ENCODE measurements around the gene WDR64. TPM values are rescaled to one million over a fixed set of nuclear protein-coding genes. Genes with fewer than 3 reads are reported as not detected.
"Not testable (repeated sequence)": the region's sequence is repeated elsewhere in the genome, so short reads cannot be mapped to it uniquely, and the experiment has no call there.

Gene WDR64
- total RNA-seq, 2 experiments from 2014 or later = not detected

DNA sequence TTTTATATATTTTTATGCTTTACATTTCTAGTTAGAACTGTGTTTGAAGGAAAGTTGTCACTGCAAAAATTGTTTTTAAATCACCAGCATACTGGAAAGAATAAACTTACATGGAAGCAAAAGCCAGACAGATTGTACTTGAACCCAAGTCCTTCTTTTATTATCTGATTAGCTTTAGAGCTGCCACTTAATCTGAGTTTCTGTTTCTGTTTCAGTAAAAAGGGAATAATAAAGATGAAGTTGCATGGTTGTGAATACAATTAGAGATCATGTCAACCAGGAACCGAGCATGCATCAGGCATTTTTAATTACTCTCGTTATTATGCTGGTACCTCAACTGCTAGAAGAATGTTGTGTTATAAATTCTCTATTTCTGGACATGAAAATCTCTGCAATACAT lies 119.0 kb downstream of the WDR64 start:
- intact Hi-C loops (cut with micrococcal nuclease) = no loop called here
- H3K27me3 Mint-ChIP-seq = peaks cover 2% of the 10 kb centered on the region
- H3K27ac Mint-ChIP-seq = no peak overlapping the region
- H3K9me3 Mint-ChIP-seq = no peaks in the 10 kb centered on the region
- H3K36me3 Mint-ChIP-seq = no peaks in the 10 kb centered on the region
- no peaks in the 10 kb centered on the region for H3K4me1 Mint-ChIP-seq (ENCODE audit: low read depth)
- CTCF ChIA-PET = no interaction called here
- POLR2A ChIA-PET = no interaction called here
- H3K4me3 Mint-ChIP-seq = no peak overlapping the region
- DNase-seq = no peak

DNA sequence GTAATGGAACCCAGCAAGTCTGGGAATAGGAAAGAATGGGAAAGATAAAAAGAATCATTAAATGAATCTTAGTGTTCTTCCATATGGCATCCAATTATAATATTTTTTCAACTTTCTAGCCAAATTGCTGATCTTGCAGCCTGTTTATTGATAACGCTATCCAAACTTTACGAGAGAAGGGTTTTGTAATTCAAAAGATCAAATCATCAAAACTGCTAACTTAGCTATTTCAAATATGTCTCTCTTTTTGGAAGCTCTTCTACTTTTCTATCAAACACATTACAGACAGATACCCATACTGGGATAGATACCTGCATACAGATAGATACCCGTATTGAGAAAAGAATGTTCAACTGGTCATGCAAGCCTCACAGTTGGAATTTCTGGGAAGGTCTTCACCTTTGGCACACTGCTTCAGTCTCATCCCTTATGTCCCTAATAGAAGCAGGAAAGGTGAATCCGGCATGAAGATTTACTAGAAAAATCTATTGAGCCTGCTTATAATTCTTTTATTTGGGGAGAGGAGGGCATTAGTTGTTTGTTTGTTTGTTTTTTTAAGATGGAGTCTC lies 120.9 kb downstream of the WDR64 start:
- ChIA-PET POLR2A (no interaction called here), CTCF (no interaction called here)
- intact Hi-C loops (cut with micrococcal nuclease) = no loop called here
- H3K36me3 Mint-ChIP-seq = no peaks in the 10 kb centered on the region
- no peaks in the 10 kb centered on the region for H3K9me3 Mint-ChIP-seq
- no peak for DNase-seq
- H3K27me3 Mint-ChIP-seq = peaks cover 2% of the 10 kb centered on the region
- no peak overlapping the region for H3K4me3 Mint-ChIP-seq
- no peaks in the 10 kb centered on the region for H3K4me1 Mint-ChIP-seq (ENCODE audit: low read depth)
- no peak overlapping the region for H3K27ac Mint-ChIP-seq

DNA sequence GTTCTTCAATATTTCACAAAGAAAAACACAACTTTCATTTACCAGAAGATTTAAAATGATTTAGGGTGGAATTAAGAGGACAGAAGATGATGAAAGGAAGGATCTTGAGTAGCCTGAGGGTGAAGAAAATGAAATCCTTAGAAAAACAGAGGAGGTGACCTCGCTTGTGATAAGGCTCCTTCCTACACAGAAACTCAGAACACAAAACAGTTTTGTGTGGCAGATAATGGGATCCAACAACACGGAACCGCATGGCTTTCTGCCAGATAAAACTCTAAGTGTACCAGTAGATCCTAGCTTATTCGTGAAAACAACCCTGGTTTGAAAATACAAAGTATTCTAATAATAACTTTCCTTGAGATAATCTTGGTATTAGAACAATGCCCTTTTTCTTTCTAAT lies 121.9 kb downstream of the WDR64 start:
- H3K27ac Mint-ChIP-seq = no peak overlapping the region
- ChIA-PET POLR2A (no interaction called here), CTCF (no interaction called here)
- H3K4me3 Mint-ChIP-seq = no peak overlapping the region
- no peaks in the 10 kb centered on the region for H3K4me1 Mint-ChIP-seq (ENCODE audit: low read depth)
- intact Hi-C loops (cut with micrococcal nuclease) = no loop called here
- DNase-seq = no peak
- peaks cover 2% of the 10 kb centered on the region for H3K27me3 Mint-ChIP-seq
- H3K36me3 Mint-ChIP-seq = no peaks in the 10 kb centered on the region
- H3K9me3 Mint-ChIP-seq = no peaks in the 10 kb centered on the region

DNA sequence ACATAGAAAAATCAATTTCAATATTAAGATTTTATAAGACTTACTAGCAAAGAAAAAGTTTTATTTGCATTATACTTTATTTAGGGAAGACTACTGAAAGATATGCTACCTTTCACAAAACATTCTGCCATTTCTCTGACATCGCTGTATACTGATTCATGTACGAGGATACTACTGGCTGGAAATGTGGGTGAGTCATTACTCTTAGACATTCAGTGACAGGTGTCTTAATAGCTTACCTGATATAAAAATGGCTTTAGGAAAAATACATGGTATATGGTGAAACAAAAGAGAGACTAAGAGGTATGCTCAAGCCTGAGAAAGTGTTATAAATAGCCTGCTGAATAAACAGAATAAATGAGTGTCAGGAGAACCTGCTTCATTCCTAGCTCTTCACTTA lies 122.9 kb downstream of the WDR64 start:
- no peak for DNase-seq
- intact Hi-C loops (cut with micrococcal nuclease) = no loop called here
- H3K27ac Mint-ChIP-seq = no peak overlapping the region
- H3K27me3 Mint-ChIP-seq = peaks cover 2% of the 10 kb centered on the region
- H3K4me1 Mint-ChIP-seq (ENCODE audit: low read depth) = no peaks in the 10 kb centered on the region
- ChIA-PET POLR2A (no interaction called here), CTCF (no interaction called here)
- no peaks in the 10 kb centered on the region for H3K9me3 Mint-ChIP-seq
- no peak overlapping the region for H3K4me3 Mint-ChIP-seq
- no peaks in the 10 kb centered on the region for H3K36me3 Mint-ChIP-seq

DNA sequence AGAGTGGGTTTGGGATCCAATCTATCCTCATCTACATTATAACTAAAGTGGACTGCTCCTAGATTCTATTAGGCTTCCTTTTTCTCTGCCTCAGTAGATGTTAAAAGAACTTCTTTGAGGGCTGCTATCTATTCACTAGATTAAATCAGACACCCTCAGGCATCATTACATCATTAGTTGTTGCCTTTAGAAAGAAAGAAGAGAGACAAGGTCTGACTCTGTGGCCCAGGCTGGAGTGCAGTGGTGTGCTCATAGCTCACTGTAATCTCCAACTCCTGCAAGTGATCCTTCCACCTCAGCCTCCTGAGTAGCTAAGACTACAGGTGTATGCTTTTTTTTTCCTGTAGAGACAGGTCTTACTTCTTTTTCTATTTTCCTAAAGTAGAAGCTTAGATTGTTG lies 124.8 kb downstream of the WDR64 start:
- intact Hi-C loops (cut with micrococcal nuclease) = no loop called here
- Mint-ChIP-seq H3K4me3 (no peak overlapping the region), H3K9me3 (no peaks in the 10 kb centered on the region), H3K27ac (no peak overlapping the region), H3K36me3 (no peaks in the 10 kb centered on the region), H3K27me3 (peaks cover 3% of the 10 kb centered on the region), H3K4me1 (ENCODE audit: low read depth) (no peaks in the 10 kb centered on the region)
- POLR2A ChIA-PET = no interaction called here
- CTCF ChIA-PET = no interaction called here
- no peak for DNase-seq

DNA sequence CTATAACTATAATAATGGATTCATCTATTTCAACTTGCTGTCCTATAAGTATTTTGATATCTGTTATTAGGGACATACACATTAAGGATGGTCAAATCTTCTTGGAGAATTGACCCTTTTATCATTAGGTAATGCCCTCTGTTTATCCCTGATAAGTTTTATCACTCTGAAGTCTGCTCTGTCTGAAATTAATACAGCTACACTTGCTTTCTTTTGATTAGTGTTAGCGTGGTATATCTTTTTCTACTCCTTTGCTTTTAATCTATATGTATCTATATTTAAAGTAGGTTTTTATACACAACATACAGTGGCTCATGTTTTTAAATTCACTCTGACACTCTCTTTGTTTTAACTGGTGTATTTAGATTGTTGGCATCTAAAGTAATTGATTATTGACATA lies 126.0 kb downstream of the WDR64 start:
- no peaks in the 10 kb centered on the region for H3K36me3 Mint-ChIP-seq
- CTCF ChIA-PET = no interaction called here
- intact Hi-C loops (cut with micrococcal nuclease) = no loop called here
- H3K4me3 Mint-ChIP-seq = no peak overlapping the region
- POLR2A ChIA-PET = no interaction called here
- H3K27me3 Mint-ChIP-seq = peaks cover 2% of the 10 kb centered on the region
- no peak for DNase-seq
- no peaks in the 10 kb centered on the region for H3K4me1 Mint-ChIP-seq (ENCODE audit: low read depth)
- no peak overlapping the region for H3K27ac Mint-ChIP-seq
- H3K9me3 Mint-ChIP-seq = no peaks in the 10 kb centered on the region

DNA sequence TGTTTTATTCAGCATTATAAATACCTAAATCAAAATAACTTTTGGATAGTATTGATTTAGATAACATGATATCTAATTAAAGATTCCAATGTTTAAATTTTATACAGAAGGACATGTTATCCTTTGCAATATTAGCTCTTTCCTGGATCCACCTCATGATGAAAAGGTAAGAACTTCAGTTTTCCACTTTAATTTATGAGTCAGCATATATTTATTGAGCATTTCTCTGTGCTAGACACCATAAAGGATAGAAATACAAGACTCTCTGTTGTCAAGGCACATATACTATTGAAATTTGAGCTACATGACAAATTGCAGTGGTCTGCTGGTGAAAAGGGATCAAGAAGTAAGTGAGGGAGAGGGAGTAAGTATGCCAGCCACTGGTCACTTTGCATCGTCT lies 127.8 kb downstream of the WDR64 start:
- Mint-ChIP-seq H3K27ac (no peak overlapping the region), H3K4me1 (ENCODE audit: low read depth) (no peaks in the 10 kb centered on the region), H3K9me3 (no peaks in the 10 kb centered on the region), H3K27me3 (peaks cover 2% of the 10 kb centered on the region), H3K36me3 (no peaks in the 10 kb centered on the region), H3K4me3 (no peak overlapping the region)
- POLR2A ChIA-PET = no interaction called here
- CTCF ChIA-PET = no interaction called here
- no peak for DNase-seq
- intact Hi-C loops (cut with micrococcal nuclease) = no loop called here

DNA sequence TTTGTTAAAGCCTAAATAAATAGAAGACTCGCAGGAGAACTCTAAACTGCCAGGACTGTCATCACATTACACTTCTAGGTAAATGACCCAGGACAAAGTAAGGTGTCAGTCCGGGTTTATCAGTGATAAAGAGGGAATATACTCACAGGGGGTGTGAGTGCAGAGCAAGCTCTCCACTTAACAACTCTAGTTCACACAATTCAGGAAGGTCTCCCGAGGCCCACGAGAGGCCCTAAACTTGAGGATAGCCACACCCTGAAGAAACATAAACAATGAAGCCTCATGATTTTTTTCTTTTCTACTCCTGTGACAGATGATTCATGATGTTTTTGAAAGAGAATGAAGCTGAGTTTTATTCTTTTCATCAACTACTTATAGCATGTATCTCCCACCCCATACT lies 130.3 kb downstream of the WDR64 start:
- intact Hi-C loops (cut with micrococcal nuclease) = no loop called here
- Mint-ChIP-seq H3K27ac (no peak overlapping the region), H3K9me3 (no peaks in the 10 kb centered on the region), H3K27me3 (peaks cover 2% of the 10 kb centered on the region), H3K36me3 (no peaks in the 10 kb centered on the region), H3K4me3 (no peak overlapping the region), H3K4me1 (ENCODE audit: low read depth) (no peaks in the 10 kb centered on the region)
- ChIA-PET POLR2A (no interaction called here), CTCF (no interaction called here)
- DNase-seq = no peak

DNA sequence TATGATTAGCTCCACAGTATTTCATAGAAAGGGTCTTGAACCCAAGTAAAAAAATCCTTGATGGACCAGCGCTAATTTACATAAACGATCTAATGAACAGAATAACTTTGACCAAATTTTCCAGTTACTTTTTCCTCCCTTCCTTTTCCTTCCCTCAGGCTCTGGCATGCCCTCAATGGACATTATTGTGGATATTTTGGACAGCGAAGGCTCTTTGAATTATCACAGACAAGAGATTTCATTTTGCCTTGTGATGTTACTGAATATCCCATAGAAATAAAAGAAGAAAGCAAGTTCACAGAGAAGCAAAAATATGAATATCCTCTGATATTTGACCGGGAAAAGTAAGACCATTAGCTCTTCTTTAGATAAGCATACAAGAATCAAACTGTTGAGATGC lies 135.6 kb downstream of the WDR64 start:
- H3K9me3 Mint-ChIP-seq = no peaks in the 10 kb centered on the region
- H3K36me3 Mint-ChIP-seq = no peaks in the 10 kb centered on the region
- no peak overlapping the region for H3K4me3 Mint-ChIP-seq
- H3K27me3 Mint-ChIP-seq = peaks cover 1% of the 10 kb centered on the region
- ChIA-PET CTCF (no interaction called here), POLR2A (no interaction called here)
- H3K4me1 Mint-ChIP-seq (ENCODE audit: low read depth) = no peaks in the 10 kb centered on the region
- intact Hi-C loops (cut with micrococcal nuclease) = no loop called here
- DNase-seq = no peak
- no peak overlapping the region for H3K27ac Mint-ChIP-seq

DNA sequence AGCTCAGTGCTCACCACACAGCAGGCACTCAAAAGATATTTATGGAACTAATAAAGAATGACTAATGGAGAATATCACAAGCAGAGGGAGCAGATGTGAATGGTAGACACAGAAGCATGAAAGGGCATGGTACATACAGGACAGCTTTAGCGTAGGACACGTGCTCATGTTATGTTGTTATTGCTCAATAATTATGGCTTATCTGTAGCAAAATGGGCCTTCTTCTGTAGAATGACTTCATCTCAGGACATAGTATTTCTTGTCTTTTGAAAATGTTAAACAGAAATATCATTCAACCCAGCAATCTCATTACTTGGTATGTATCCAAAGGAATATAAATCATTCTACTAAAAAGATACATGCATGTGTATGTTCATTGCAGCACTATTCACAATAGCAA lies 137.0 kb downstream of the WDR64 start:
- no peaks in the 10 kb centered on the region for H3K36me3 Mint-ChIP-seq
- intact Hi-C loops (cut with micrococcal nuclease) = no loop called here
- CTCF ChIA-PET = no interaction called here

DNA sequence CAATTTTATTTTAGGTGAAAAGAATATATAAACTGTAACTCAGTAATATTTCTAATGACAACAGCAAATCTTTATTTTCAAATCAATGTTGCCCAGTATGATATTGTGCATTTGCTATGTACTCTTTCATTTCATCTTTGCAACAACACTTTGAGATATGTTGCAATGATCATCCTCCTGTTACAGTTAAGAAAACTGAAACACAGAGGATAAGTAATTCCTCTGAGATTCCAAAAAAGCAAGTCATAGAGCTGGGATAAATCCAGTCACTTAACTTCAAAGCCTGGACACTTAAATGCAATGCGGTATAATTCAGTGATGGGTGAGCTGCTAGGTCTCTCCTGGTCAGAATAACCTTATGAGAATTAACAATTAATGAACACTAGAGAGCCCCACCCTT lies 147.3 kb downstream of the WDR64 start:
- CTCF ChIA-PET = interaction anchor here (0.7 kb wide), 1 partner anchor 47 kb away, joined by 3 read pairs; no protein-coding TSS in a partner anchor
- POLR2A ChIA-PET = no interaction called here
- intact Hi-C loops (cut with micrococcal nuclease) = no loop called here
- Mint-ChIP-seq H3K9me3 (no peaks in the 10 kb centered on the region), H3K27ac (no peak overlapping the region), H3K4me3 (no peak overlapping the region), H3K27me3 (peaks cover 2% of the 10 kb centered on the region), H3K4me1 (ENCODE audit: low read depth) (no peaks in the 10 kb centered on the region), H3K36me3 (no peaks in the 10 kb centered on the region)
- DNase-seq = no peak

More for the DNA sequence above, 137.0 kb downstream of the WDR64 start:
- POLR2A ChIA-PET = no interaction called here
- Mint-ChIP-seq H3K4me3 (no peak overlapping the region), H3K9me3 (no peaks in the 10 kb centered on the region), H3K4me1 (ENCODE audit: low read depth) (no peaks in the 10 kb centered on the region), H3K27ac (no peak overlapping the region), H3K27me3 (peaks cover 1% of the 10 kb centered on the region)
- DNase-seq = no peak

DNA sequence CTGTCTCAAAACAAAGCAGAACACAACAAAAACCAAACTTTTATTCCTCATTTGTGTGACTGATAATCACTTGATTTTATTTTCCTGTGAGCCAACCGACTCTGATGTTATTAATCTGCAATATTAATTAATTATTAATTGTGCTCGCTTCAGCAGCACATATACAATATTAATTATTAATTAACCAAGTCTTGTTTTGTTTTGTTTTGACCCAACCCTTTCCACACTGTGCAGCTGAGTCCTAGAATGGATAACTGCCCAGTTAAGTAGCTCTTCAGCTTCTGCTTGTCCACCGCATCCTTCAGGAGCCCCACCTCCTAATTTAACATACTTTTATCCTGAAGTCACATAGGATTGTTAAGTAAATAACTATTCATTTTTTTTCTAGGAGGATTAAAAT lies 148.6 kb downstream of the WDR64 start:
- H3K27me3 Mint-ChIP-seq = no peaks in the 10 kb centered on the region
- no peaks in the 10 kb centered on the region for H3K36me3 Mint-ChIP-seq
- no peaks in the 10 kb centered on the region for H3K9me3 Mint-ChIP-seq
- H3K4me1 Mint-ChIP-seq (ENCODE audit: low read depth) = no peaks in the 10 kb centered on the region
- no peak overlapping the region for H3K27ac Mint-ChIP-seq
- CTCF ChIA-PET = interaction anchor here (1.4 kb wide), 1 partner anchor 190 kb away, joined by 4 read pairs; no protein-coding TSS in a partner anchor
- no peak overlapping the region for H3K4me3 Mint-ChIP-seq
- intact Hi-C loops (cut with micrococcal nuclease) = no loop called here
- POLR2A ChIA-PET = no interaction called here
- no peak for DNase-seq

DNA sequence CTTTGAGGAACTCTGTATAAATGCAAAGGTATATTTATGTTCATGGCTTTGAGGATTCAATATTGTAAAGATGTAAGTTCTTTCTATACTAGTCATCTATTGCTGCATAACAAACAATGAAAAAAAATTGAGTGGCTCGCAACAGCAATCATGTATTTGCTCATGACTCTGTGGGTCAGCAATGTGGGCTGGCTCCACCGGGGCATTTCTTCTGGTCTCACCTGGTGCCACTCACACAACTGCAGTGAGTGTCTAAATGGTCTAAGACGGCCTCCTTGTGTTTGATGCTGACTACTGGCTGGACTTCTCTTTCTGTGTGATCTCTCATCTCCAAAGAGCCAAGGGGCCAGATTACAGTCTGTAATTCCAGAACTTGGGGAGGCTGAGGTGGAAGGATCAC lies 150.8 kb downstream of the WDR64 start:
- no peaks in the 10 kb centered on the region for H3K36me3 Mint-ChIP-seq
- no peaks in the 10 kb centered on the region for H3K9me3 Mint-ChIP-seq
- POLR2A ChIA-PET = no interaction called here
- intact Hi-C loops (cut with micrococcal nuclease) = no loop called here
- no peak overlapping the region for H3K4me3 Mint-ChIP-seq
- H3K4me1 Mint-ChIP-seq (ENCODE audit: low read depth) = no peaks in the 10 kb centered on the region
- H3K27ac Mint-ChIP-seq = no peak overlapping the region
- H3K27me3 Mint-ChIP-seq = no peaks in the 10 kb centered on the region
- no peak for DNase-seq
- CTCF ChIA-PET = no interaction called here

DNA sequence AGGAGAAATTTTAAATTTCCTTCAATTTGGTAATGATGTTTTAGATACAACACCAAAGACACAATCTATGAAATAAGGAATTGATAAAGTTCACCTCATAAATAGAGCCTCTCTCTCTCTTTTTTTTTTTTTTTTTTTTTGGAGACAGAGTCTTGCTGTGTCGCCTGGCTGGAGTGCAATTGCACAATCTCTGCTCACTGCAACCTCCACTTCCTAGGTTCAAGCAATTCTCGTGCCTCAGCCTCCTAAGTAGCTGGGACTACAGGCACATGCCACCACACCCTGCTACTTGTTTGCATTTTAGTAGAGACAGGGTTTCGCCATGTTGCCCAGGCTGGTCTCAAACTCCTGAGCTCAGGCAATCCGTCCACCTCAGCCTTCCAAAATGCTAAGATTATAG lies 152.6 kb downstream of the WDR64 start:
- H3K4me3 Mint-ChIP-seq; POLR2A ChIA-PET; CTCF ChIA-PET; DNase-seq; H3K27me3 Mint-ChIP-seq; H3K36me3 Mint-ChIP-seq; H3K4me1 Mint-ChIP-seq (ENCODE audit: low read depth); intact Hi-C loops (cut with micrococcal nuclease); H3K9me3 Mint-ChIP-seq; H3K27ac Mint-ChIP-seq: not testable (repeated sequence)

All from activated CD4-positive, alpha-beta memory T cell treated with anti-CD3 and anti-CD28 coated beads for 36 hours (primary cell).